ENCODE data around the gene ZNF750.

Gene ZNF750

GRCh38 chr17:82812601-82813000 is 27.2 kb downstream of the ZNF750 start:
- Histone ChIP-seq H3K36me3 (ENCODE audit: control insufficient read depth in 2 of 2, insufficient read depth in 1 of 2, low read length in 2 of 2) (peaks cover 20 to 61% of the 10 kb centered on the region in 2 experiments; a peak in 2 of 3 replicates), H3K4me1 (ENCODE audit: control insufficient read depth, insufficient read depth, low read length) (no peaks in the 10 kb centered on the region), H3K9me3 (ENCODE audit: control insufficient read depth, insufficient read depth, low read depth, low read length) (no peaks in the 10 kb centered on the region), H3K4me3 (ENCODE audit: low read depth, low read length) (no peak overlapping the region), H3K27ac (ENCODE audit: extremely low read depth, low read depth, low read length) (no peak overlapping the region)
- ChIA-PET CTCF (interaction anchor here (0.6 to 1.5 kb wide), 2 partner anchors 101 to 172 kb away, joined by 3 to 4 read pairs; no protein-coding TSS in a partner anchor), POLR2A (no interaction called here)
- TF ChIP-seq SETDB1 (IDR thresholded peaks at IDR 0.05; ENCODE audit: insufficient read length, low read length), result no peak
- TF ChIP-seq, protein P1, sequence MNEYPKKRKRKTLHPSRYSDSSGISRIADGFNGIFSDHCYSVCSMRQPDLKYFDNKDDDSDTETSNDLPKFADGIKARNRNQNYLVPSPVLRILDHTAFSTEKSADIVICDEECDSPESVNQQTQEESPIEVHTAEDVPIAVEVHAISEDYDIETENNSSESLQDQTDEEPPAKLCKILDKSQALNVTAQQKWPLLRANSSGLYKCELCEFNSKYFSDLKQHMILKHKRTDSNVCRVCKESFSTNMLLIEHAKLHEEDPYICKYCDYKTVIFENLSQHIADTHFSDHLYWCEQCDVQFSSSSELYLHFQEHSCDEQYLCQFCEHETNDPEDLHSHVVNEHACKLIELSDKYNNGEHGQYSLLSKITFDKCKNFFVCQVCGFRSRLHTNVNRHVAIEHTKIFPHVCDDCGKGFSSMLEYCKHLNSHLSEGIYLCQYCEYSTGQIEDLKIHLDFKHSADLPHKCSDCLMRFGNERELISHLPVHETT (tag by site-specific recombination; IDR thresholded peaks at IDR 0.05), result no peak
- TF ChIP-seq KLF8 (tag by site-specific recombination; IDR thresholded peaks at IDR 0.05), result no peak
- TF ChIP-seq ZFP69B (tag by site-specific recombination; IDR thresholded peaks at IDR 0.05), result no peak
- no peak for TF ChIP-seq ZBTB44 (tag by site-specific recombination; IDR thresholded peaks at IDR 0.05)
- TF ChIP-seq MZF1 (tag by site-specific recombination; IDR thresholded peaks at IDR 0.05; ENCODE audit: borderline replicate concordance), result no peak
- TF ChIP-seq YY2 (tag by site-specific recombination; IDR thresholded peaks at IDR 0.05), result no peak

GRCh38 chr17:82812058-82812457 is 27.8 kb downstream of the ZNF750 start:
- Histone ChIP-seq H3K27ac (ENCODE audit: extremely low read depth, low read depth, low read length) (no peak overlapping the region), H3K9me3 (ENCODE audit: control insufficient read depth, insufficient read depth, low read depth, low read length) (no peaks in the 10 kb centered on the region), H3K4me3 (ENCODE audit: low read depth, low read length) (no peak overlapping the region), H3K36me3 (ENCODE audit: control insufficient read depth in 2 of 2, insufficient read depth in 1 of 2, low read length in 2 of 2) (peaks cover 15 to 61% of the 10 kb centered on the region in 2 experiments; a peak in 2 of 3 replicates), H3K4me1 (ENCODE audit: control insufficient read depth, insufficient read depth, low read length) (no peaks in the 10 kb centered on the region)
- ChIA-PET POLR2A (no interaction called here), CTCF (no interaction called here)
- TF ChIP-seq ZNF280D (tag by site-specific recombination; IDR thresholded peaks at IDR 0.05), result no peak
- no peak for TF ChIP-seq KLF17 (tag by site-specific recombination; IDR thresholded peaks at IDR 0.05)
- TF ChIP-seq, protein P2, sequence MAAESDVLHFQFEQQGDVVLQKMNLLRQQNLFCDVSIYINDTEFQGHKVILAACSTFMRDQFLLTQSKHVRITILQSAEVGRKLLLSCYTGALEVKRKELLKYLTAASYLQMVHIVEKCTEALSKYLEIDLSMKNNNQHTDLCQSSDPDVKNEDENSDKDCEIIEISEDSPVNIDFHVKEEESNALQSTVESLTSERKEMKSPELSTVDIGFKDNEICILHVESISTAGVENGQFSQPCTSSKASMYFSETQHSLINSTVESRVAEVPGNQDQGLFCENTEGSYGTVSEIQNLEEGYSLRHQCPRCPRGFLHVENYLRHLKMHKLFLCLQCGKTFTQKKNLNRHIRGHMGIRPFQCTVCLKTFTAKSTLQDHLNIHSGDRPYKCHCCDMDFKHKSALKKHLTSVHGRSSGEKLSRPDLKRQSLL (tag by site-specific recombination; IDR thresholded peaks at IDR 0.05), result no peak
- TF ChIP-seq ZBTB17 (tag by site-specific recombination; IDR thresholded peaks at IDR 0.05), result no peak
- no peak for TF ChIP-seq KLF16 (tag by site-specific recombination; IDR thresholded peaks at IDR 0.05)
- TF ChIP-seq BCL11A (tag by site-specific recombination; IDR thresholded peaks at IDR 0.05; ENCODE audit: low read depth), result no peak
- TF ChIP-seq ZIC2 (tag by site-specific recombination; IDR thresholded peaks at IDR 0.05), result peak; percentile 21; the same call in 1 of the 2 replicates
- no peak for TF ChIP-seq ZBTB8A (tag by site-specific recombination; IDR thresholded peaks at IDR 0.05)
- TF ChIP-seq KLF9 (tag by site-specific recombination; IDR thresholded peaks at IDR 0.05; ENCODE audit: low read depth), result no peak

Measured in HEK293 (cell line).